Vagina (tissue), 2 donors: ENCODE results near the gene CHST6. TPM values are rescaled to one million over a fixed set of nuclear protein-coding genes. Genes with fewer than 3 reads are reported as not detected.

Experiments used
- DNase-seq, 2 donors: peaks; one replicate each; pipeline ENCODE4 v3.0.0-alpha.2; 2017; ENCODE audit errors: extremely low spot score in 2 of 2
- H3K27ac ChIP-seq: fragments of 200-600 bp; sonication (generic); one replicate; pipeline ENCODE4 v1.5.1; 2019
- H3K27me3 ChIP-seq: fragments of 200-600 bp; sonication (generic); one replicate; pipeline ENCODE4 v1.5.1; 2019
- H3K36me3 ChIP-seq, 2 donors: fragments of 200-600 bp; sonication (generic); one replicate each; pipeline ENCODE4 v1.5.1; 2017 to 2019
- H3K4me1 ChIP-seq: fragments of 200-600 bp; sonication (generic); one replicate; pipeline ENCODE4 v1.5.1; 2019
- H3K4me3 ChIP-seq, 2 donors: fragments of 200-600 bp; sonication (generic); 1 replicate in 1 of 2; 2 replicates in 1 of 2; pipeline ENCODE4 v1.5.1; 2016 to 2019
- H3K9me3 ChIP-seq: fragments of 200-600 bp; sonication (generic); one replicate; pipeline ENCODE4 v1.5.1; 2019
- CTCF ChIP-seq, 3 experiments: fragments of 450-650 bp in 2 of 3; fragments of 200-600 bp in 1 of 3; sonication (generic) in 1 of 3; IDR thresholded peaks; one replicate each; pipeline ENCODE4 v1.5.1; 2017 to 2019; ENCODE audit warnings: antibody characterized with exemption in 3 of 3, mild to moderate bottlenecking in 2 of 3, moderate library complexity in 2 of 3
- intact Hi-C: fragments of 100-400 bp; cut with DNase I; formaldehyde crosslinking; loops from one replicate; pipeline ENCODE4 v1.15.1; 2023
- total RNA-seq: library from RNA; depleted of rRNA; stranded (reverse); fragments of >200 nt; gene quantifications from one replicate; pipeline ENCODE4 v1.2.3, GENCODE V29; 2016

Gene CHST6
- total RNA-seq, 1 donor from 2014 or later = 0.25 TPM

DNA sequence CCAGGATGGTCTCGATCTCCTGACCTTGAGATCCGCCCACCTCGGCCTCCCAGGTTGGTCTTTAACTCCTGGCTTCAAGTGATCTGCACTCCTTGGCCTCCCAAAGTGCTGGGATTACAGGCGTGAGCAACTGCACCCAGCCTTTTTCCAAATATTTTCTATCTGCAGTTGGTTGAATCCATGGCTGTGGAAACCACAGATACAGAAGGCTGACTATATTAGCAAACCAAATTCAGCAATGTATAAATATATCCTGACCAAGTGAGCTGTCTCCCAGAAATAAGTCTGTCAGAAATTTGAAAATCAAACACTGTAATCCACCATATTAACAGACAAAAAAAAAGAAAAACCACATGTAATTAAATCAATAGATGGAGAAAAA, 71.5 kb downstream of the CHST6 start:
- no peak overlapping the region for H3K27ac ChIP-seq
- H3K4me3 ChIP-seq = no peak overlapping the region
- TF ChIP-seq CTCF (IDR thresholded peaks at IDR 0.05) = no peak
- no peaks in the 10 kb centered on the region for H3K9me3 ChIP-seq
- DNase-seq = no peak
- H3K4me1 ChIP-seq = peaks cover 17% of the 10 kb centered on the region
- H3K27me3 ChIP-seq = no peaks in the 10 kb centered on the region
- no peaks in the 10 kb centered on the region for H3K36me3 ChIP-seq
- intact Hi-C loops = no loop called here

Other genes starting within 250 kb of the CHST6 start
- gene BCAR1, start 243.8 kb downstream of the CHST6 start, total RNA-seq = 39.5 TPM
- 45.7 TPM for gene CFDP1, start 61.9 kb downstream of the CHST6 start, total RNA-seq
- gene TMEM170A, start 30.8 kb downstream of the CHST6 start, total RNA-seq = 21.9 TPM
- not detected for gene CHST5, start 40.7 kb upstream of the CHST6 start, total RNA-seq
- gene TMEM231, start 60.8 kb upstream of the CHST6 start, total RNA-seq = 6.9 TPM
- gene GABARAPL2, start 70.9 kb upstream of the CHST6 start, total RNA-seq = 86.4 TPM
- 44.4 TPM for gene ADAT1, start 127.8 kb upstream of the CHST6 start, total RNA-seq
- gene KARS1, start 152.2 kb upstream of the CHST6 start, total RNA-seq = 82.0 TPM
- gene TERF2IP, start 152.3 kb upstream of the CHST6 start, total RNA-seq = 65.1 TPM
- not detected for gene CPHXL2, start 181.6 kb upstream of the CHST6 start, total RNA-seq
- gene DUXB, start 206.0 kb upstream of the CHST6 start, total RNA-seq = not detected
- not detected for gene CPHXL, start 231.0 kb upstream of the CHST6 start, total RNA-seq